ENCODE data around the gene SPATS2.

SPATS2 gene

DNA sequence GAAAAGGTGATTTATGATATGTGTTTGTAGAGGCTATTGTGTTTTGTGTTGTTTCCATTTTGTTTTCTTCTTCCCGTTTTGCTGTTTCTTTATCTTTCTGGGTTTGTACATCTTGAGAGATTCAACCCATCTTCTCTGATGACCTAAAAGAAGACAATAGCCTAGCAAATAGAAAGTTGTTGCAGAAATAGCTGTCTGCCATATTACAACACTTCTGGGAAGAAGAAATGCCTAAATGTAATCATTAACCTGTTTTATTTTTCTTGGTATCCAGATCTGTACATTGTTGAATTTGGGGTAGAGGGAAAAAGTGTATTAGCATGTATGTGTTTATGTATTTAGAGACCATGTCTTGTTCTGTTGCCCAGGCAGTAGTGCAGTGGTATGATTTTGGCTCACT, 50.3 kb downstream of the SPATS2 start:
- no peak overlapping the region for H3K9ac ChIP-seq (ENCODE audit: low read length)
- H3K4me2 ChIP-seq (ENCODE audit: low read length) = no peak overlapping the region
- TF ChIP-seq EZH2 (IDR thresholded peaks at IDR 0.05; ENCODE audit: borderline replicate concordance, low read length) = no peak
- TF ChIP-seq CTCF (IDR thresholded peaks at IDR 0.05; ENCODE audit: low read length) = no peak
- no peaks in the 10 kb centered on the region for H4K20me1 ChIP-seq (ENCODE audit: insufficient read depth, low read length)
- no peak overlapping the region for H3K27ac ChIP-seq (ENCODE audit: low read depth, low read length, poor library complexity, severe bottlenecking)
- no peaks in the 10 kb centered on the region for H3K9me3 ChIP-seq (ENCODE audit: low read length)
- peaks cover 3% of the 10 kb centered on the region; the same call in 1 of the 2 replicates for H3K36me3 ChIP-seq (ENCODE audit: insufficient read depth, low read length)
- H3K9me2 ChIP-seq (ENCODE audit: low read depth, low read length) = no peaks in the 10 kb centered on the region
- H3F3A ChIP-seq (ENCODE audit: insufficient read depth, low read length) = no peaks in the 10 kb centered on the region
- H3K79me2 ChIP-seq (ENCODE audit: insufficient read depth, low read length) = no peaks in the 10 kb centered on the region
- no peak overlapping the region for H3K4me3 ChIP-seq (ENCODE audit: low read depth, low read length, poor library complexity, severe bottlenecking)
- H2AFZ ChIP-seq (ENCODE audit: low read length) = no peak overlapping the region
- no peaks in the 10 kb centered on the region for H3K27me3 ChIP-seq (ENCODE audit: insufficient read depth, low read length)
- H3K4me1 ChIP-seq (ENCODE audit: insufficient read depth, low read length, severe bottlenecking) = no peaks in the 10 kb centered on the region

- Histone ChIP-seq H3K9me3 (ENCODE audit: low read length) (no peaks in the 10 kb centered on the region), H3K79me2 (ENCODE audit: insufficient read depth, low read length) (no peaks in the 10 kb centered on the region), H3K4me3 (ENCODE audit: low read depth, low read length, poor library complexity, severe bottlenecking) (no peak overlapping the region), H3F3A (ENCODE audit: insufficient read depth, low read length) (no peaks in the 10 kb centered on the region), H3K27me3 (ENCODE audit: insufficient read depth, low read length) (no peaks in the 10 kb centered on the region), H3K36me3 (ENCODE audit: insufficient read depth, low read length) (peaks cover 10% of the 10 kb centered on the region), H3K27ac (ENCODE audit: low read depth, low read length, poor library complexity, severe bottlenecking) (no peak overlapping the region), H2AFZ (ENCODE audit: low read length) (no peak overlapping the region), H3K4me2 (ENCODE audit: low read length) (no peak overlapping the region), H4K20me1 (ENCODE audit: insufficient read depth, low read length) (no peaks in the 10 kb centered on the region), H3K9me2 (ENCODE audit: low read depth, low read length) (no peaks in the 10 kb centered on the region), H3K4me1 (ENCODE audit: insufficient read depth, low read length, severe bottlenecking) (no peaks in the 10 kb centered on the region), H3K9ac (ENCODE audit: low read length) (no peak overlapping the region)
- no peak for TF ChIP-seq CTCF (IDR thresholded peaks at IDR 0.05; ENCODE audit: low read length)
- TF ChIP-seq EZH2 (IDR thresholded peaks at IDR 0.05; ENCODE audit: borderline replicate concordance, low read length) = no peak
Observed at GRCh38 chr12:49420556-49420955, 53.3 kb downstream of the SPATS2 start.

DNA sequence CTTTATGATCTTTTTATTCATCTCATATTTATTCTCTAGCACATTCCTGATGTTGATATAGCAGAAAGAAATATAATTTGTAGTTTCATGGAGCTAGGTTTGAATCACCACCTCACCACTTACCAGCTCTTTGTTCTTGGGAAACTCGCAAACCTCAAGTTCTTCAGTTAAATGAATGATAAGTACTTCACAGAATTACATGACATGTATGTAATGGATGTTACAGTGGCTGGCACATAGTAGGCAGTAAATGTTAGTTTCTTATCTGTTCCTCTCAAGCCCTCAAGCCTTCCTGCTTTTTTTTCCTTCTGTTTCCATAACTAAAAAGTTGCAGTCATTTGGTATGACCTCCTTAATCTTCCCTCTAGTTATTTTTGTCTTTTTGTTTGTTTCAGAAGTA, 54.9 kb downstream of the SPATS2 start:
- Histone ChIP-seq H3K9me2 (ENCODE audit: low read depth, low read length) (no peaks in the 10 kb centered on the region), H3F3A (ENCODE audit: insufficient read depth, low read length) (no peaks in the 10 kb centered on the region), H4K20me1 (ENCODE audit: insufficient read depth, low read length) (no peaks in the 10 kb centered on the region), H3K4me3 (ENCODE audit: low read depth, low read length, poor library complexity, severe bottlenecking) (no peak overlapping the region), H3K27me3 (ENCODE audit: insufficient read depth, low read length) (no peaks in the 10 kb centered on the region), H2AFZ (ENCODE audit: low read length) (no peak overlapping the region), H3K9ac (ENCODE audit: low read length) (no peak overlapping the region), H3K4me2 (ENCODE audit: low read length) (no peak overlapping the region), H3K9me3 (ENCODE audit: low read length) (no peaks in the 10 kb centered on the region), H3K79me2 (ENCODE audit: insufficient read depth, low read length) (no peaks in the 10 kb centered on the region), H3K4me1 (ENCODE audit: insufficient read depth, low read length, severe bottlenecking) (no peaks in the 10 kb centered on the region), H3K36me3 (ENCODE audit: insufficient read depth, low read length) (peaks cover 19% of the 10 kb centered on the region), H3K27ac (ENCODE audit: low read depth, low read length, poor library complexity, severe bottlenecking) (no peak overlapping the region)
- TF ChIP-seq EZH2 (IDR thresholded peaks at IDR 0.05; ENCODE audit: borderline replicate concordance, low read length) (no peak), CTCF (IDR thresholded peaks at IDR 0.05; ENCODE audit: low read length) (no peak)

Data from OCI-LY1 (cell line).